H1 (cell line): ENCODE results near the gene PCDHGB3. TPM values are rescaled to one million over a fixed set of nuclear protein-coding genes. Genes with fewer than 3 reads are reported as not detected.

Experiments used
- KDM4A ChIP-seq: IDR thresholded peaks from one replicate; pipeline ENCODE4 v1.7.1; 2012; ENCODE audit warnings: low read depth, mild to moderate bottlenecking, moderate library complexity, low read length, inconsistent platforms; ENCODE audit not compliant: severe bottlenecking
- polyA plus RNA-seq, 7 experiments: library from polyadenylated mRNA; depleted of rRNA in 3 of 7; stranded (reverse) in 5 of 7; unstranded in 2 of 7; fragments of >200 nt in 5 of 7; fragments of 200-250 nt in 2 of 7; gene quantifications; 1 replicate in 5 of 7; 2 replicates in 1 of 7; 4 replicates in 1 of 7; pipeline versions ENCODE4 v1.2.1 to v1.2.3, GENCODE V29; 2011 to 2013; ENCODE audit warnings: missing spikeins in 2 of 7, mixed read lengths in 2 of 7
- total RNA-seq: library from RNA; stranded (reverse); fragmentation: NEBNext Ultra II Directional; extraction: Animal tissue kit (Norgen Biotek cat#: 25700); gene quantifications from 2 replicates; pipeline ENCODE4 v1.2.1, GENCODE V29; 2021
- TF ChIP-seq, protein P1 (sequence below): fragments of 300-600 bp; sonication (generic); IDR thresholded peaks from 2 replicates; pipeline ENCODE4 v1.7.1; 2012; ENCODE audit warnings: low read length, moderate library complexity, mild to moderate bottlenecking, inconsistent platforms; ENCODE audit not compliant: insufficient replicate concordance

The PCDHGB3 gene
- total and polyA plus RNA-seq, 2 of the 8 experiments (the other 6 are each of a cell fraction or from before 2014, with no cell fraction given), result 1.6 to 1.9 TPM

DNA sequence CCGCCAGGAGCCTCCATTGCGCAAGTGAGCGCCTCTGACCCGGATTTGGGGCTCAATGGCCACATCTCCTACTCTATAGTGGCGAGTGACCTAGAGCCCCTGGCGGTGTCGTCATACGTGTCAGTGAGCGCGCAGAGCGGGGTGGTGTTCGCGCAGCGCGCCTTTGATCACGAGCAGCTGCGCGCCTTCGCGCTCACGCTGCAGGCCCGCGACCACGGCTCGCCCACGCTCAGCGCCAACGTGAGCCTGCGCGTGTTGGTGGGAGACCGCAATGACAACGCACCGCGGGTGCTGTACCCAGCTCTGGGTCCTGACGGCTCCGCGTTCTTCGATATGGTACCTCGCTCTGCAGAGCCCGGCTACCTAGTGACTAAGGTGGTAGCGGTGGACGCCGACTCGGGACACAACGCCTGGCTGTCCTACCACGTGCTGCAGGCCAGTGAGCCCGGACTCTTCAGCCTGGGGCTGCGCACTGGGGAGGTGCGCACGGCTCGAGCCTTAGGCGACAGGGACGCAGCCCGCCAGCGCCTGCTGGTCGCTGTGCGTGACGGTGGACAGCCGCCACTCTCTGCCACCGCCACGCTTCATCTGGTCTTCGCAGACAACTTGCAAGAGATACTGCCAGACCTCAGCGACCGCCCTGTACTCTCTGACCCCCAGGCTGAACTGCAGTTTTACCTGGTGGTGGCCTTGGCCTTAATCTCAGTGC lies 39.7 kb downstream of the PCDHGB3 start (continued):
- TF ChIP-seq, protein P1, sequence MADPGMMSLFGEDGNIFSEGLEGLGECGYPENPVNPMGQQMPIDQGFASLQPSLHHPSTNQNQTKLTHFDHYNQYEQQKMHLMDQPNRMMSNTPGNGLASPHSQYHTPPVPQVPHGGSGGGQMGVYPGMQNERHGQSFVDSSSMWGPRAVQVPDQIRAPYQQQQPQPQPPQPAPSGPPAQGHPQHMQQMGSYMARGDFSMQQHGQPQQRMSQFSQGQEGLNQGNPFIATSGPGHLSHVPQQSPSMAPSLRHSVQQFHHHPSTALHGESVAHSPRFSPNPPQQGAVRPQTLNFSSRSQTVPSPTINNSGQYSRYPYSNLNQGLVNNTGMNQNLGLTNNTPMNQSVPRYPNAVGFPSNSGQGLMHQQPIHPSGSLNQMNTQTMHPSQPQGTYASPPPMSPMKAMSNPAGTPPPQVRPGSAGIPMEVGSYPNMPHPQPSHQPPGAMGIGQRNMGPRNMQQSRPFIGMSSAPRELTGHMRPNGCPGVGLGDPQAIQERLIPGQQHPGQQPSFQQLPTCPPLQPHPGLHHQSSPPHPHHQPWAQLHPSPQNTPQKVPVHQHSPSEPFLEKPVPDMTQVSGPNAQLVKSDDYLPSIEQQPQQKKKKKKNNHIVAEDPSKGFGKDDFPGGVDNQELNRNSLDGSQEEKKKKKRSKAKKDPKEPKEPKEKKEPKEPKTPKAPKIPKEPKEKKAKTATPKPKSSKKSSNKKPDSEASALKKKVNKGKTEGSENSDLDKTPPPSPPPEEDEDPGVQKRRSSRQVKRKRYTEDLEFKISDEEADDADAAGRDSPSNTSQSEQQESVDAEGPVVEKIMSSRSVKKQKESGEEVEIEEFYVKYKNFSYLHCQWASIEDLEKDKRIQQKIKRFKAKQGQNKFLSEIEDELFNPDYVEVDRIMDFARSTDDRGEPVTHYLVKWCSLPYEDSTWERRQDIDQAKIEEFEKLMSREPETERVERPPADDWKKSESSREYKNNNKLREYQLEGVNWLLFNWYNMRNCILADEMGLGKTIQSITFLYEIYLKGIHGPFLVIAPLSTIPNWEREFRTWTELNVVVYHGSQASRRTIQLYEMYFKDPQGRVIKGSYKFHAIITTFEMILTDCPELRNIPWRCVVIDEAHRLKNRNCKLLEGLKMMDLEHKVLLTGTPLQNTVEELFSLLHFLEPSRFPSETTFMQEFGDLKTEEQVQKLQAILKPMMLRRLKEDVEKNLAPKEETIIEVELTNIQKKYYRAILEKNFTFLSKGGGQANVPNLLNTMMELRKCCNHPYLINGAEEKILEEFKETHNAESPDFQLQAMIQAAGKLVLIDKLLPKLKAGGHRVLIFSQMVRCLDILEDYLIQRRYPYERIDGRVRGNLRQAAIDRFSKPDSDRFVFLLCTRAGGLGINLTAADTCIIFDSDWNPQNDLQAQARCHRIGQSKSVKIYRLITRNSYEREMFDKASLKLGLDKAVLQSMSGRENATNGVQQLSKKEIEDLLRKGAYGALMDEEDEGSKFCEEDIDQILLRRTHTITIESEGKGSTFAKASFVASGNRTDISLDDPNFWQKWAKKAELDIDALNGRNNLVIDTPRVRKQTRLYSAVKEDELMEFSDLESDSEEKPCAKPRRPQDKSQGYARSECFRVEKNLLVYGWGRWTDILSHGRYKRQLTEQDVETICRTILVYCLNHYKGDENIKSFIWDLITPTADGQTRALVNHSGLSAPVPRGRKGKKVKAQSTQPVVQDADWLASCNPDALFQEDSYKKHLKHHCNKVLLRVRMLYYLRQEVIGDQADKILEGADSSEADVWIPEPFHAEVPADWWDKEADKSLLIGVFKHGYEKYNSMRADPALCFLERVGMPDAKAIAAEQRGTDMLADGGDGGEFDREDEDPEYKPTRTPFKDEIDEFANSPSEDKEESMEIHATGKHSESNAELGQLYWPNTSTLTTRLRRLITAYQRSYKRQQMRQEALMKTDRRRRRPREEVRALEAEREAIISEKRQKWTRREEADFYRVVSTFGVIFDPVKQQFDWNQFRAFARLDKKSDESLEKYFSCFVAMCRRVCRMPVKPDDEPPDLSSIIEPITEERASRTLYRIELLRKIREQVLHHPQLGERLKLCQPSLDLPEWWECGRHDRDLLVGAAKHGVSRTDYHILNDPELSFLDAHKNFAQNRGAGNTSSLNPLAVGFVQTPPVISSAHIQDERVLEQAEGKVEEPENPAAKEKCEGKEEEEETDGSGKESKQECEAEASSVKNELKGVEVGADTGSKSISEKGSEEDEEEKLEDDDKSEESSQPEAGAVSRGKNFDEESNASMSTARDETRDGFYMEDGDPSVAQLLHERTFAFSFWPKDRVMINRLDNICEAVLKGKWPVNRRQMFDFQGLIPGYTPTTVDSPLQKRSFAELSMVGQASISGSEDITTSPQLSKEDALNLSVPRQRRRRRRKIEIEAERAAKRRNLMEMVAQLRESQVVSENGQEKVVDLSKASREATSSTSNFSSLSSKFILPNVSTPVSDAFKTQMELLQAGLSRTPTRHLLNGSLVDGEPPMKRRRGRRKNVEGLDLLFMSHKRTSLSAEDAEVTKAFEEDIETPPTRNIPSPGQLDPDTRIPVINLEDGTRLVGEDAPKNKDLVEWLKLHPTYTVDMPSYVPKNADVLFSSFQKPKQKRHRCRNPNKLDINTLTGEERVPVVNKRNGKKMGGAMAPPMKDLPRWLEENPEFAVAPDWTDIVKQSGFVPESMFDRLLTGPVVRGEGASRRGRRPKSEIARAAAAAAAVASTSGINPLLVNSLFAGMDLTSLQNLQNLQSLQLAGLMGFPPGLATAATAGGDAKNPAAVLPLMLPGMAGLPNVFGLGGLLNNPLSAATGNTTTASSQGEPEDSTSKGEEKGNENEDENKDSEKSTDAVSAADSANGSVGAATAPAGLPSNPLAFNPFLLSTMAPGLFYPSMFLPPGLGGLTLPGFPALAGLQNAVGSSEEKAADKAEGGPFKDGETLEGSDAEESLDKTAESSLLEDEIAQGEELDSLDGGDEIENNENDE, result no peak
- no peak for TF ChIP-seq KDM4A
